GM12801 (cell line): ENCODE results near the gene UBE2L5.

Experiments used
- CTCF ChIP-seq: IDR thresholded peaks from one replicate; pipeline ENCODE4 v1.5.1; 2011; ENCODE audit warnings: control low read depth; ENCODE audit not compliant: insufficient read length; ENCODE audit errors: extremely low read depth

Gene UBE2L5

GRCh38 chr13:30463787-30464495, 41.6 kb downstream of the UBE2L5 start:
- no peak for TF ChIP-seq CTCF

DNA sequence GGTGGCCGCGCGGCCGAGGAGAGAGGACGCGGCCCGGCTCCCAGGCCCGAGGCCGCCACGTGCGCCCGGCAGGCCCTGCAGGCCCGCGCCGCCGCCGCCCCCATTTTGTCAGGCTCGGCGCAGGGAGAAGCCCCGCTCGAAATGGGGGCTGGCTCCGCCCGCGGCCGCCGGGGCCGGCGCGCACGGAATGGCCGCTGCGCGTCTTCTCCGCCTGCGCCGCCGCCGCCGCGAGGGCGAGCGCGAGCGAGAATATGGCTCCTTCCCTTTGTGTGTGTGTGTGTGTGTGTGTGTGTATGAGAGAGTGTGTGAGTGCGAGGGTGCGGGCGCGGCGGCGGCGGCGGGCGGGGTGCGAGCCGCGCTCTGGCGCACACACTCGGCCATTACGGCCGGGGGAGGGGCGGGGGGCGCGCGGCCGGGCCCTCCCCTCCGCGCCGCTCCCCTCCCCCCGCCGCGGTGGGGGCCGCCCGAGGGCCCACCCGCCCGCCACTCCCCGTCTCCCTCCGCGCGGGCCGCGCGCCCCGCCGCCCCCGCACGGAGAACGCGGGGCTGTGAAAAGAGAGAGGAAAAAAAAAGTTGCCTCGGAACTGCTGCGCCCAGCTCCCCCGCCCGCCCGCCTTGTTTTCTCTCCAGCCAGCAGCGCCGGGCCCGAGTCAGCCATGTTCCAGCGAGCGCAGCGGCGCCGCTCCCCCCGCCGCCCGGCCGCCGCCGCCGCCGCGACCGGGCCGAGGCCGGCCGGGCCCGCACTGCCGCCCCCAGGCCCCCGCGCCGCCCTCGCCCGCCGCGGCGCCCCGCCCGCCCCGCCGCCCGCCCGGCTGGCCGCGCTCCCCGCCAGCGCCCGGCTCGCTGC, 42.4 kb downstream of the UBE2L5 start:
- TF ChIP-seq CTCF, result no peak

DNA sequence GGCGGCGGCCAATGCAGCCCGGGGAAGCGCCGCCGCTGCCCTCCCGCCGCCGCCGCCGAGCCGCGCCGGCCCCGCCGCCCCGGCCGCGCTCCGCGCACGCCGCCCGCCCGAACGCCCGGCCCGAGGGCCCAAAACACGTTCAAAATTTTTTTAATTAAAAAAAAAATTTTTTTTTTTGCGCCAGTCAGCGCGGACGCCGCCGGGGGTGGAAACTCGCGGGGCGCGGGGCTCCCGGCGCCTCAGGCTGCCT, 43.0 kb downstream of the UBE2L5 start:
- TF ChIP-seq CTCF, result no peak

DNA sequence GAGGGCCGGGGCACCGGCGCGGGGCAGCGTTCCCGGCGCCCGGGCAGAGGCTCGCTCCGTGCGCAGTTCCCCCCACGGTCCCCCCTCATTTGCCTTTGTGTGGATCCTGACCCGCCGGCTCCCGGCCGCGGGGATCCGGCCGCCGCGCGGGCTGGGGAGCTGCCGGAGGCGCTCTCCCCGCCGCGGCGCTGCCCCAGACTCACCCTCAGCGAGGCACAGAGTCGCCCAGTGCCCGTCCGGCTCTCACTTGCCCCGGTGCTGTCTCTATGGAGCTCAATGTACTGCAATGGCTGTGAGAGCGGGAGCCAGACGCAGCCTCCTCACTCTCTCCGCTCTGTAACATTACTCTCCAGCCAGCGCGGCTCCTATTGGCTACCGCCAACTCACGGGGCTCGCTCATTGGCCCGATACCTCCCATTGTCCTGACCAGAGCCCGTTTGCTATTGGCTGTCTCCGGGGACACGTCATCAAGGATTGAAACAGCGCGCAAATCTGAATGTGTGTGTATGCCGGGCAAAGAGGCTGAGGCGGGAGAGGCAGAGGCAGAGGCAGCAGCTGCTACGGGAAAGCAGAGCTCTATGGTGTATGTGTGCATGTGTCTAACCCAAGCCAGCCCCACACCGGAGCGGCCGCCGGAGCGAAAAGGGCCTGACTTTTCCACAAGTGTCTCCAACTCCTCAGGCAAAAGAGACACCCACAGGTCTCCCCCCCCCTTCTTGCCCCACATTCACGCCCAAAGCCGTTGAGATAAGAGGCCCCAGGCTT, 43.5 kb downstream of the UBE2L5 start, which contains the start of gene HMGB1:
HMGB1 (minus strand) TSS at position 344 of the 765 bp plus-strand sequence. CDS start 2,256 bp downstream, outside the sequence.
- TF ChIP-seq CTCF, result no peak

GRCh38 chr13:30466358-30466714, 44.0 kb downstream of the UBE2L5 start:
- no peak for TF ChIP-seq CTCF

DNA sequence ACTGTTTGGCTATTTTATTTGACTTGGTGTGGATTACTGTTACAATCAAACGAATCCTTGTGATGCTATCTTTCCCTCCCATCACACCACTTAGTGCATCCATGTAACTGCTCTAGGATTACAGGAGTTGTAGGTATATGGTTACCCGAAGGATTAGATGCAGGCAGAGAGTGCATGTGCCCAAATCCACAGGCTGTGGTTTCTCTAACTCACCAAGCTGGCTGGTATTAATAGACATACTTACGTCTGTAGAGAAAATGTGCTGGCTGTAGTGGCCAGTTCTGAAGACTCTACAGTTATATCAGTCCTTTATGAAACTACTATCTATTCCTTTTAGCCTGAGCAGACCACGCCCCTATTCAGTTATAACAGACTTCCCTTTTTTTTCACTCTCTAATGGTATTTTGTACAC, 44.6 kb downstream of the UBE2L5 start:
- TF ChIP-seq CTCF, result no peak

DNA sequence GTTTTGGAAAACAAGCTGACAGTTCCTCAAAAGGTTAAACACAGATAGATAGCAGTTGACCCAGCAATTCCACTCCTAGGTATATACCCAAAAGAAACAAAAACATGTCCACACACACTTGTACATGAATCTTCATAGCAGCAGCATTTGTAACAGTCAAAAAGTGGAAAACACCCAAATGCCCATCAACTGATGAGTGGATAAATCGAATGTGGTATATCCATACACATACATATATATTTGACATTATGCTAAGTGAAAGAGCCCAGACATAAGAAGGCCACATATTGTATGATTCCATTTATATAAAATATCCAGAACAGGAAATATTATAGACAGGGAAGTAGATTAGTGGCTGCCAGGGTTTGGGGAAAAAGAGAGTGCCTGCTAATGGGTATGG, 51.4 kb downstream of the UBE2L5 start:
- TF ChIP-seq CTCF, result no peak
